Omental fat pad (tissue), 4 donors: ENCODE data around the gene BCL2L1. TPM values are rescaled to one million over a fixed set of nuclear protein-coding genes. Genes with fewer than 3 reads are reported as not detected.
"Not testable (repeated sequence)": the region's sequence is repeated elsewhere in the genome, so short reads cannot be mapped to it uniquely, and the experiment has no call there.

Experiments used
- ATAC-seq: fragments of 150-250 bp; one replicate; pipeline ENCODE4 v1.9.1; 2016; ENCODE audit warnings: mild to moderate bottlenecking, moderate library complexity; ENCODE audit not compliant: low FRiP score
- DNase-seq: peaks from one replicate; pipeline ENCODE4 v3.0.0-alpha.2; 2019; ENCODE audit warnings: low spot score
- CTCF ChIP-seq, 3 donors: fragments of 450-650 bp; IDR thresholded peaks; one replicate each; pipeline ENCODE4 v1.5.1; 2016 to 2017; ENCODE audit warnings: antibody characterized with exemption in 3 of 3, mild to moderate bottlenecking in 3 of 3, moderate library complexity in 2 of 3
- total RNA-seq, 4 donors: library from RNA; depleted of rRNA; stranded (reverse); fragments of >200 nt; gene quantifications; one replicate each; pipeline ENCODE4 v1.1.0, GENCODE V29; 2016

The BCL2L1 gene
- total RNA-seq, 4 donors from 2014 or later = 65.0 to 140 (median 112) TPM

DNA sequence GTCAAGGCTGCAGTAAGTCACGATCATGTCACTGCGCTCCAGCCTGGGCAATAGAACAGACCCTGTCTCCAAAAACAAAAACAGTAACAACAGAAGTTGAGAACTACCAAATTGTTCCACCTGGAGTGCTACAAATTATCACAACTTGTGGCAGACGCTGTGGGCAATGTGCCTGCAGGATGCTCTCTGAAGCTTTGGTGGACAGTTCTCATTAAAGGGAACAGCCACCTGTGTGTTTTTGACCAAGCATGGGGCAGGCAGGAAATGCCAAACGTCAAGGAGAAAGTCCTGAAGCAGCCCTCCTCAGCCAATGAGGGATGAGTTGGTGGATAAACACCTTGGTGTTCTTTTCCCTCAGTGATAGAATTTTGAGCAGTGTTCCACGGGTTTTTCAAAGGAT is 69.1 kb downstream of the BCL2L1 start:
- DNase-seq = no peak
- no peak for ATAC-seq
- TF ChIP-seq CTCF (IDR thresholded peaks at IDR 0.05) = no peak

DNA sequence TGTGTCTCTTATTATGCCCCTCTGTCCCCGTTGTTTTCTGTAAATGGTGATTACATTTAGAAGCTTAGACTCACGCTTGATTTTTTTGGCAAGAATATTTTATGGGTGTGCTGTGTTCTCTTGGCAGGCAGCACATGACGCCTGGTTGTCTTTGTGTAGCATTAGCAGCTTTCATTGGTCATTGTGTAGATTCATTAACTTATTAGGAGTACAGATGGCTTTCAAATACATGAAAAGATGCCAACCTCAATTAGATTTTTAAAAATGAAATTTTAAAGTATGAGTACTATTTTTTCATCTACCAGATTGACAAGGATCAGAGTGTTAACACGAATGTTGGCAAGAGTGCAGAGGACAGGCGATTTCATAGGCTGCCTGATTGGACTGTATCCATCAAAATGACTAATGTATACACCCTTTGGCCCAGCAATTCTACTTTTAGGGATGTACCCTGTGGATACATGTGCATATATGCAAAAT is 69.7 kb downstream of the BCL2L1 start:
- no peak for DNase-seq
- TF ChIP-seq CTCF (IDR thresholded peaks at IDR 0.05) = no peak
- ATAC-seq = no peak

DNA sequence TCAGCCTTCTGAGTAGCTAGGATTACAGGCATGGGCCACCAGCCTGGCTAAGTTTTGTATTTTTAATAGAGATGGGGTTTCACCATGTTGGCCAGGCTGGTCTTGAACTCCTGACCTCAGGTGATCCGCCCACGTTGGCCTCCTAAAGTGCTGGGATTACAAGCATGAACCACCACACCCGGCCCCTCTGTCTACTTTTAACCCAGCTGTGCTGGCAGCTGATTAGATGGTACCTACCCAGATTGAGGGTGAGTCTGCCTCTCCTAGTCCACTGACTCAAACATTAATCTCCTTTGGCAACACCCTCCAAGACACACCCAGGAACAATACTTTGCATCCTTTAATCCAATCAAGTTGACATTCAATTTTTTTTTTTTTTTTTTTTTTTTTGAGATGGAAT is 74.6 kb downstream of the BCL2L1 start:
- ATAC-seq, DNase-seq: not testable (repeated sequence)

GRCh38 chr20:31644701-31645100 is 78.0 kb downstream of the BCL2L1 start:
- ATAC-seq (no peak), DNase-seq (no peak)
- no peak for TF ChIP-seq CTCF (IDR thresholded peaks at IDR 0.05)

DNA sequence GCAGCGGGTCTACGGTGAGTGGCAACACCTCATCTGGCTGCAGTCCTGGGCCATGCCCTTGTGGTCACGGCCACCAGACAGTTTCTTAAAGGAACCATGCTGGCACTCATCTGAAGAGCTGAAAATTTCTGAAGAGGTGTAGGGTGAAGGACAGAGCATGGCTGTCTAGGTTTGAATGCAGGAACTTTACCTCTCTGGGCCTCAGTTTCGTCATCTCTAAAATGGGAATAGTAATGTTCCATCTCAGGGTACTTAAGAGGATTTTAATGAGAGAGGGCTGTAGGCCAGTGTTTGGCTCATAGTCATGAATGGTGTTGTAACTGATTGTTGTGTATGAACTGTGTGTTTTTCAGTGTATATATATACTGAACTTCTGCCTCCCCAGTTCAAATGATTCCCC is 79.1 kb downstream of the BCL2L1 start:
- no peak for TF ChIP-seq CTCF (IDR thresholded peaks at IDR 0.05)
- ATAC-seq = no peak
- no peak for DNase-seq

- no peak for TF ChIP-seq CTCF (IDR thresholded peaks at IDR 0.05)
- ATAC-seq = no peak
- DNase-seq = no peak
Measured at GRCh38 chr20:31642837-31643236, 79.8 kb downstream of the BCL2L1 start.

GRCh38 chr20:31641391-31641790 is 81.3 kb downstream of the BCL2L1 start:
- DNase-seq (no peak), ATAC-seq (no peak)
- no peak for TF ChIP-seq CTCF (IDR thresholded peaks at IDR 0.05)

GRCh38 chr20:31640259-31640658 is 82.4 kb downstream of the BCL2L1 start:
- DNase-seq = no peak
- TF ChIP-seq CTCF (IDR thresholded peaks at IDR 0.05) = no peak
- no peak for ATAC-seq
